GM12891 (cell line): Measurements from ENCODE around the gene ZNF619.

Experiments
- POLR2A ChIP-seq: IDR thresholded peaks from 2 replicates; pipeline ENCODE4 v1.6.1; 2011; ENCODE audit warnings: low read depth, low read length, control low read depth
- POLR2AphosphoS5 ChIP-seq: IDR thresholded peaks from 2 replicates; pipeline ENCODE4 v1.6.1; 2011; ENCODE audit warnings: low read depth, low read length, control low read depth
- POU2F2 ChIP-seq: IDR thresholded peaks from 2 replicates; pipeline ENCODE4 v1.6.1; 2011; ENCODE audit warnings: low read depth, mild to moderate bottlenecking, control low read depth, low read length, moderate library complexity
- SPI1 ChIP-seq: IDR thresholded peaks from 2 replicates; pipeline ENCODE4 v1.6.1; 2011; ENCODE audit warnings: low read depth, low read length, control low read depth
- TAF1 ChIP-seq: IDR thresholded peaks from 2 replicates; pipeline ENCODE4 v1.6.1; 2011; ENCODE audit warnings: low read depth, low read length, control low read depth

DNA sequence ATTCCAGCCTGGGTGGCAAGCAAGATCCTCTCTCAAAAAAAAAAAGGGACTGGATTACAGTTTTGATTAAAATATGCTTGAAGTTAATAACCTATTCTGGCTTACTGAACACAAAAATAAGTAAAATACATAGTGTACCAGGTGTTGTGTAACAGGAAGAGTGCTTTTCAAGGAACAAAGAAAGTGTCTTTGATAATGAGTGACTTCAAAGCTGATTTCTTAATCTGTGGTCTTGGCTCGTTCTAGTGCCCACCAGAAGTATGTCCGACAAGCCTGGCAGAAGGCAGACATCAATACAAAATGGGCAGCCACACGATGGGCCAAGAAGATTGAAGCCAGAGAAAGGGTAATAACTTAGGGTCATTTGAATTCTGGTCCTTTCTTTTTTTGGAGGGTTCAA lies 15.8 kb upstream of the ZNF619 start:
- TF ChIP-seq POLR2AphosphoS5 (no peak), TAF1 (no peak), POLR2A (no peak), SPI1 (no peak), POU2F2 (no peak)
